ENCODE measurements around the gene LHX6.

LHX6 gene

DNA sequence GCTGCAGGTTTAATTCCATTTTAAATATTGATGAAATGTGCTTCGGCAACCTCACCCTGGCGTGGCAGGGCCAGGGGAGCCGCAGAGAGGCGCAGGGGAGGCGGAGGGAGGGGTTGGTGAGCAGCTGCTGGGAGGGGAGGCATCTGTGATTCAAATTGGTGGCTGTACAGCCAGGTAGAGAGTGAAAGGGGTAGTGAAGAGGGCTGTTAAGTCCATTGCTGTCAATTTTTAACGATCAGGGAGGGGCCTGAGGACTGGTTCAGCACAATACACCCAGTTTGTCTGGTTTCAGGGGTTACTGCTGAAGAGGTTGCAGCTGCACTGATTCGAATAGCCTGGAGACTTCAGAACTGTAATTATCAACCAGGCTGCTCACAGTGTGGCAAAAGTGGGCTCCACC lies 31.3 kb downstream of the LHX6 start:
- TF ChIP-seq, protein P1, sequence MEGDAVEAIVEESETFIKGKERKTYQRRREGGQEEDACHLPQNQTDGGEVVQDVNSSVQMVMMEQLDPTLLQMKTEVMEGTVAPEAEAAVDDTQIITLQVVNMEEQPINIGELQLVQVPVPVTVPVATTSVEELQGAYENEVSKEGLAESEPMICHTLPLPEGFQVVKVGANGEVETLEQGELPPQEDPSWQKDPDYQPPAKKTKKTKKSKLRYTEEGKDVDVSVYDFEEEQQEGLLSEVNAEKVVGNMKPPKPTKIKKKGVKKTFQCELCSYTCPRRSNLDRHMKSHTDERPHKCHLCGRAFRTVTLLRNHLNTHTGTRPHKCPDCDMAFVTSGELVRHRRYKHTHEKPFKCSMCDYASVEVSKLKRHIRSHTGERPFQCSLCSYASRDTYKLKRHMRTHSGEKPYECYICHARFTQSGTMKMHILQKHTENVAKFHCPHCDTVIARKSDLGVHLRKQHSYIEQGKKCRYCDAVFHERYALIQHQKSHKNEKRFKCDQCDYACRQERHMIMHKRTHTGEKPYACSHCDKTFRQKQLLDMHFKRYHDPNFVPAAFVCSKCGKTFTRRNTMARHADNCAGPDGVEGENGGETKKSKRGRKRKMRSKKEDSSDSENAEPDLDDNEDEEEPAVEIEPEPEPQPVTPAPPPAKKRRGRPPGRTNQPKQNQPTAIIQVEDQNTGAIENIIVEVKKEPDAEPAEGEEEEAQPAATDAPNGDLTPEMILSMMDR (IDR thresholded peaks at IDR 0.05; ENCODE audit: low read depth, low read length, missing control alignments), result no peak
- DNase-seq (ENCODE audit: low read depth), result no peak
- in situ Hi-C loops (cut with HindIII; ENCODE audit: low sequenced_read_pairs), result no loop called here
- no peak overlapping the region for H3K4me3 ChIP-seq (ENCODE audit: low read depth, low read length)

DNA sequence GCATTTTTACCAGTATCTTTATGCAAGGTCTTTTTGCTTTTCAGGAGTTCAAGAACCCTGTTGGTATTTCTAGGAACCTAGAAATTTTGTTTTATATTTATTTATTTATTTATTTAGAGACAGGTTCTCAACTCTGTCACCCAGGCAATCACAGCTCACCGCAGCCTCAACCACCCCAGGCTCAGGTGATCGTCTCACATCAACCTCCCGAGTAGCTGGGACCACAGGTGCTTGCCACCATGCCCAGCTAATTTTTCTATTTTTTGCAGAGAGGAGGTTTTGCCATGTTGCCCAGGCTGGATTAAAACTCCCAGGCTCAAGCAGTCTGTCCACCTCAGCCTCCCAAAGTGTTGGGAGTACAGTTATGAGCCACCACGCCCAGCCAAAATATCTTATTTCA lies 32.9 kb downstream of the LHX6 start:
- in situ Hi-C loops (cut with HindIII; ENCODE audit: low sequenced_read_pairs), result no loop called here
- TF ChIP-seq, protein P1 (IDR thresholded peaks at IDR 0.05; ENCODE audit: low read depth, low read length, missing control alignments), result no peak
- H3K4me3 ChIP-seq (ENCODE audit: low read depth, low read length), result no peak overlapping the region
- no peak for DNase-seq (ENCODE audit: low read depth)

DNA sequence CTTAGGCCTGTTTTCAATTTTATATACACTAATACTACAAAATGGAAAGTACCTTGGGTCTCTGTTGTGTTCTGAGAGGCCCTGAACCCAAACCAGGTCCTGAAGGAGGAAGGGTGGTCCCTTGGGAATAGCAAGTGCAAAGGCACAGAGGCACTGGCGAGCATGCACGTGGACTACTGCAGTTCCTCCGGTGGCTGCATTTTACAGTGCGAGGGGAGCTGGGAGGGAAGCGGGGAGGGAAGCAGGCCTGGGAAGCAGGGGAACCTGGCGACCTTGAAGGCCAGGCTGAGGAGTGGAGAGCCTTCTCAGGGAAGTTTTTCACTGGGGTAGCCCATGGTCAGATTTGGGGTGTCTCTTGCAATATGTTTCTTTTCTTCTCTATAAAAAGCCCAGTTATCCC lies 35.1 kb downstream of the LHX6 start:
- TF ChIP-seq, protein P1 (IDR thresholded peaks at IDR 0.05; ENCODE audit: low read depth, low read length, missing control alignments), result no peak
- H3K4me3 ChIP-seq (ENCODE audit: low read depth, low read length), result no peak overlapping the region
- no peak for DNase-seq (ENCODE audit: low read depth)
- in situ Hi-C loops (cut with HindIII; ENCODE audit: low sequenced_read_pairs), result no loop called here

DNA sequence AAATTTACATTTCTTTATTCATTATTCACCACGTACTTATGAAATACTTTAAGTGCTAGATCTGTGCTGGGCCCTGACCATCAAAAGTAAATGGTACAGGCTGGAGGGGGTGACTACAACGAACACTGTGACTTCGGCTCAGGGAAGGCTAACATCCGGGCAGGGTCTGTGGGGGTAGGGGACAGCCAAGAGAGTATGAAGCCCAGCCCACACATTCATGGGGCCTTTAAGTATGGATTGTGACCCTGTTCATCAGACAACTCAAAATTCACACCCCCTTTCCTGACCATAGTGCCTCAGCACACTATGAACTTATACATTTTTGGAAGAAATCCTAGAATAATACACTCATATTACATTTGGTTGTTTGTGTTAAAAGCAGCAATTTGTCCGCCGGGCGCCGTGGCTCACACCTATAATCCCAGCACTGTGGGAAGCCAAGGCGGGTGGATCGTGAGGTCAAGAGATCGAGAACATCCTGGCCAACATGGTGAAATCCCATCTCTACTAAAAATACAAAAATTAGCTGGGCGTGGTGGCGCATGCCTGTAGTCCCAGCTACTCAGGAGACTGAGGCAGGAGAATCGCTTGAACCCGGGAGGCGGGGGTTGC lies 35.7 kb downstream of the LHX6 start:
- in situ Hi-C loops (cut with HindIII; ENCODE audit: low sequenced_read_pairs), result no loop called here
- no peak overlapping the region for H3K4me3 ChIP-seq (ENCODE audit: low read depth, low read length)
- TF ChIP-seq, protein P1 (IDR thresholded peaks at IDR 0.05; ENCODE audit: low read depth, low read length, missing control alignments), result no peak
- DNase-seq (ENCODE audit: low read depth), result no peak

DNA sequence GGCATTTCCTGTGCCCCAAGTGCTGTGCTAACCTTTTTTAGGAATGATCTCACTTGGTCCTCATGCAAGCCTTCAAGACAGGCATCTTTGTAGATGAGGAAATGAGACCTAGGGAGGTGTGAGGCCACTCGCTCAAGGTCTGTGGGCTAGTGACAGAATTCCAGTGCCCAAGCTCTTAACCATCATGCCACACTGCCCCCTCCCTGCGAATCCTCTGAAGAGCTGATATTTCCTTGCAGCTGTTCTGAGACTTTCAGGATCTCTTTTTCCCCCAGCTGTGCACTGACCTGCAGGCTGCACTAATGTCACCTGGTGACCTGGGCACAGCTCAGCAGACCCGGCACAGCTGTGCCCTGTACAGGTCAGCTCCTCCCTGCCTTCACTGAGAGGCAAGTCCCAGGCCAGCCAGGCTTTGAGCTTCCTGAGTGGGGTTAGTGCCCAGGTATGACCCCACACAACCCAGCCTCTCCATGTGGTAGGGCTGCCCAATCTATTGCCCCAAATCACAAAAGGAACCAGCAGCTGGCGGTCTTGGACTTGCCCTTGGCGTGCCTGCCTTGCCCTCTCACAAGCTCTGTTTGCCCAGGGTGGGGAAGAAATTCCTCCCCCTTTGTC lies 36.4 kb downstream of the LHX6 start:
- TF ChIP-seq, protein P1 (IDR thresholded peaks at IDR 0.05; ENCODE audit: low read depth, low read length, missing control alignments), result no peak
- H3K4me3 ChIP-seq (ENCODE audit: low read depth, low read length), result no peak overlapping the region
- in situ Hi-C loops (cut with HindIII; ENCODE audit: low sequenced_read_pairs), result no loop called here
- no peak for DNase-seq (ENCODE audit: low read depth)

DNA sequence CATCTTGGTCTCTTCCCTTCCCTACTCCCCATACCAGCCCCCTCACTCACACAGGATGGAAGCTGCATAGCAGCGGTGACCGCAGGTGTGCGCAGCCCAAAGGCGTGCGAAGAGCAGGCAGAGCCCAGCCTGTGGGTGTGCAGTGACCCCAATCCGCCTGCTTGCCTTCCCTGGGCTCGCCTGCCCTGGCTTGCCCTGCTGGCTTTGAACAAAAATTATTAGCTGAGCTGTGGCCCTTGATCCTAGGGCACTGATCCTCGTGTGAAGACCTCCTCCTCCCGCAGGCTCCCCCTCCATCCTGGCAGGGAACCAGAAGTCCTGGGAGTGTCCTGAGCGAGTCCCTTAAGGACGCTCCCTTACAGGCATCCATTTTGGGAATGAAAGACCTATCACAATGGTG lies 37.2 kb downstream of the LHX6 start:
- no peak for DNase-seq (ENCODE audit: low read depth)
- in situ Hi-C loops (cut with HindIII; ENCODE audit: low sequenced_read_pairs), result no loop called here
- H3K4me3 ChIP-seq (ENCODE audit: low read depth, low read length), result no peak overlapping the region
- TF ChIP-seq, protein P1 (IDR thresholded peaks at IDR 0.05; ENCODE audit: low read depth, low read length, missing control alignments), result no peak

All from astrocyte of the cerebellum (primary cell).